Skeletal muscle cell (primary cell): ENCODE data around the gene B3GLCT.
"Not testable (repeated sequence)": the region's sequence is repeated elsewhere in the genome, so short reads cannot be mapped to it uniquely, and the experiment has no call there.

Source experiments
- DNase-seq: peaks from one replicate; pipeline ENCODE4 v3.0.0-alpha.2; 2010; ENCODE audit warnings: low read depth
- H3K4me3 ChIP-seq: 2 replicates; pipeline ENCODE4 v1.5.1; 2011; ENCODE audit warnings: low read depth, mild to moderate bottlenecking, control low read depth, low read length, moderate library complexity

Gene B3GLCT

GRCh38 chr13:31216916-31217315 is 17.1 kb downstream of the B3GLCT start:
- not testable (repeated sequence) for DNase-seq

DNA sequence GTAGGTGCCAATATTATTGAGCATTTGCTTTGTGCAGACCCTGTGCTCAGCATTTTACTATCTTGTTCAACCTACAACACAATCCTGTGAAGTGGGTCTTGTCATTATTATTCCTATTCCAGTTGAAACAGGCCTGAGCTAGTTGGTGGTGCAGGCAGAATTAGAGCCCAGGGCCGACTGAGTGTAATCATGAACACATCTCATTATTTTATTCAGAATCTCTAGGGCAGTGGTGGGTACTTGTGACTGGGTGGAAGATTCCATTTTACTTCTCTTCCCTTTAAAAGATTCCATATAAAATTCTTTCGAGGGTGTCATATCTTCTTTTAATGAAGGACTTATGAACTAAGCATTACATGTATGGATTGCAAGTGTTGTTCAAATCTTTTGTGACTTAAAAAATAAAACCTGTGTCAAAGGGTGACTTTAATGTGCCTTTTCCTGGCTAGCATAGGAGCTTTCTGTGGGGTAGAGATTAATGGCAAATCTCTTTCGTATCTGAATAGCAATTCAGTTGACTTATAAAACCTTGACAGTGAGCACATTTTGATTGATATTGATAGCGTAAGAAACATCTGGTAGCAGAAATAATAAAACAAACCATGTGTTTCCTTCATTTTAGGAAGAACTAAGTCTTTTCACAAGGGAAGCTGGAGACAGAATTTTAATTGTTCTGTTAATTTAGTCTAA is 20.3 kb downstream of the B3GLCT start:
- no peak for DNase-seq

More at GRCh38 chr13:31216916-31217315, 17.1 kb downstream of the B3GLCT start:
- H3K4me3 ChIP-seq = not testable (repeated sequence)

GRCh38 chr13:31221057-31221456 is 21.3 kb downstream of the B3GLCT start:
- no peak for DNase-seq
- no peak overlapping the region for H3K4me3 ChIP-seq

More for the DNA sequence above, 20.3 kb downstream of the B3GLCT start:
- no peak overlapping the region for H3K4me3 ChIP-seq

- no peak for DNase-seq
- no peak overlapping the region for H3K4me3 ChIP-seq
Observed at GRCh38 chr13:31223215-31223614, 23.4 kb downstream of the B3GLCT start.

GRCh38 chr13:31223640-31224039 is 23.9 kb downstream of the B3GLCT start:
- DNase-seq = no peak
- H3K4me3 ChIP-seq = no peak overlapping the region

GRCh38 chr13:31224174-31224669 is 24.4 kb downstream of the B3GLCT start:
- no peak overlapping the region for H3K4me3 ChIP-seq
- no peak for DNase-seq

DNA sequence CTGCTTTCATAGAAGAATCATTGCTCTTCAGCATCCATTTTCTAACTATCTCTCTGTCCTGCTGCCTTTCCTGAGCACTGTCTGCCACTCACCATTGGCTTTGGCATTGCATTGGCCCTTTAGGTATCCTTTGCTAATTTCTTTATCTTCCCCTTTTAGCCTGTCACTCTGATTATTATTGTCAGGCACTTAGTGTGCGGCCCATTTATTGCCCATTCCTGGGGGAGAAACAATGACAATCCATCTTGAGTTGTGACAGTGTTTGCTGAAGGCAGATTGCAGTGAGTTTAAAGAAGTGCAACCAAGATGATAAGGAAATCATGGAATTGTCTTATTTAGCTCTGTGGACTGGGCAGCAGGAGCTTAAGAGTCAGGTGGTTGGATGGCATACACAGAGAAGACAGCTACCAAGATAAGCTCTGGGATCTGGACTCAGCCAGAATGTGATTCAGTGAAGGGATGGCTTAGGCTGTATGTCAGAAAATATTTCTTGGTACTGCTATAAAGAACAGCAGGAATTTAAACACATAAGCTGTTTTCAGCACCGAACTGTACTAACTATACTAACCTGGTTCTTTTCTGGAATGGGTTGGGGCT is 25.3 kb downstream of the B3GLCT start:
- no peak overlapping the region for H3K4me3 ChIP-seq
- DNase-seq = no peak

DNA sequence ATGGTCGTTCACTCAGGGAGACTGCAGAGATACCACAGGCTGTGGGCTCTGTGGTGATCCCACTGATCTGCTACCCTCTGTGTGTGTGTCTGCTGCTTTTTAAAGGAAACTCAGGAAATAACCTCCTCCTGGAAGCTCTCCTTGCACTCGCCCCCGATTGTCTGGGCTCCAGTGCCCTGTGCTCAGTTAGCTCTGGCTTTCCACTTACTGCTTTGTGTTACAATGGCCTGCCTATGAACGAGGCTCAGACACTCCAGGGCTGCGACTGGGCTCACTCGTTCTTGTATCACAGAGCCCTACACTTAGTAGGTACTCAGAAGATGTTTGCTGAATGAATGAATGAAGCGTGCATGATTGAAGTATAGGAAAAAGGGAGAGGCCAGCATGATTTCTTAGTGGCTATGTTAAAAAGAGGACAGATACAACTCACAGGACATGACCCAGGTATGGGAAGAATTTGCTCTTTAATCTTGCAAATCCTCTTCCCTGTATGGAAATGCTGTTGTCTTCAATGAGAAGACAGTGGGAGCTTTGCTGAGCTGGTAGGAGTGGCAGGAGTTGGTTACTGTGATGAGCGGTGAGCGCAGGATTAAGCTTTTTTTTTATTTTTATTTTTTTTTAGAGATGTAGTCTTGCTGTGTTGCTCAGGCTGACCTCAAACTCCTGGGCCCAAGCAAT is 26.4 kb downstream of the B3GLCT start:
- DNase-seq = no peak
- no peak overlapping the region for H3K4me3 ChIP-seq

DNA sequence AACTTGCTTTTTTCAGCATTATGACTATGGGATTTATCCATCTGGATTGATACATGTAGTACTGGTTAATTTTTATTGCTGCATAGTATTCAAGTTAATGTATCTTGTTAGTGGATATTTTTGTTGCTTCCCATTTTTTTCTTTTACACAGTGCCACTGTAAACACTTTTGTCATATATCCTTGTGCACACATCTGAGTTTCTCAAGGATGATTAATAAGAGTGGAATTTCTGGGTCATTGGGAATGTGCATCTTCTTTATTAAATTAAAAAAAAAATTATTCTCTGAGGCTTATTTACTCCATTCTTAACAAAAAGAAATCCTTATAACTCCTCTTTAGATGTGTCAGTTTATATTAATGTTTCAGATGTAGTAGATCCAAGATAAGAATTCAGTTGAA is 27.3 kb downstream of the B3GLCT start:
- no peak for DNase-seq

DNA sequence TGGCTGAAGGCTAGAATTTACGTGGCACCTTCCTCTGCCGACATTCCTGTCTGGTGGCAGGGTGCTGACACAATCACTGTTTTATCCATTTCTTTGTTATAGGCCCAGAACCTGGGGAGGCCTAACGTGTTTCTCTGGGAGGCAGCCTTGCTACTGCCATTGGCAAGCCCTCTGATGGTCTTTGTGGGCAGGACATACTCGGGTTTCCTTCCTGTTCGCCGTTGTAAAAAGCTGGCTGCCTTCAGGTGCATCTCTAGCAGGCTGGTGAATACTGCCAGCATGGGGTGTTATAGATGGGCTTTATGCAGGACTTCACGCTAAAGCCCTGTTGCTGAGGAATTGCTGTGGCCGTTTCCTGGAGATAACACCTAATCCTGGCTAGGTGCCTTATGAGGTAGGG is 28.1 kb downstream of the B3GLCT start:
- no peak overlapping the region for H3K4me3 ChIP-seq
- DNase-seq = no peak

More for the DNA sequence above, 27.3 kb downstream of the B3GLCT start:
- no peak overlapping the region for H3K4me3 ChIP-seq

- DNase-seq = no peak
Observed at GRCh38 chr13:31234729-31235128, 35.0 kb downstream of the B3GLCT start.

GRCh38 chr13:31236211-31236786 is 36.5 kb downstream of the B3GLCT start:
- no peak overlapping the region for H3K4me3 ChIP-seq
- DNase-seq = no peak

More at GRCh38 chr13:31234729-31235128, 35.0 kb downstream of the B3GLCT start:
- H3K4me3 ChIP-seq = no peak overlapping the region

- peak; percentile 52 for DNase-seq
- no peak overlapping the region for H3K4me3 ChIP-seq
Observed at GRCh38 chr13:31240921-31241320, 41.1 kb downstream of the B3GLCT start.

- no peak for DNase-seq
Observed at GRCh38 chr13:31242367-31242766, 42.6 kb downstream of the B3GLCT start.

DNA sequence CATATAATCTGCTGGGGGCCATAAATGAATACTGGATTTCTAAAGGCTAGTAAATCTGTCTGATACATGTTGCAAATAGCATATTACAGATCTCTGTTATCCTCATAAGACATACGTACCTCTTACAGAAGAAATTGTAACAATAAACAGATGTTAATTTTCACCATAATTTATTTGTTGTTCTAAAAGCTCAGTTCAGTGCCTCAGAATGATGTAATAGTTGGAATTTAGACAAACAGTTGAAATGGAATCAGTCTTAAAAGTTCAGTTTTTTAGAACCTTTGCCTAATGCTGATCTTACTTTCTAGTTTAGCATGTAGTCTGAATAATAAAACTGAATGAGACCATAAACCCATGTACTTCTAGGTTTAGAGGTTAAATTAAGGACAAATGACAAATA is 43.1 kb downstream of the B3GLCT start:
- H3K4me3 ChIP-seq = no peak overlapping the region
- no peak for DNase-seq

More at GRCh38 chr13:31242367-31242766, 42.6 kb downstream of the B3GLCT start:
- no peak overlapping the region for H3K4me3 ChIP-seq

DNA sequence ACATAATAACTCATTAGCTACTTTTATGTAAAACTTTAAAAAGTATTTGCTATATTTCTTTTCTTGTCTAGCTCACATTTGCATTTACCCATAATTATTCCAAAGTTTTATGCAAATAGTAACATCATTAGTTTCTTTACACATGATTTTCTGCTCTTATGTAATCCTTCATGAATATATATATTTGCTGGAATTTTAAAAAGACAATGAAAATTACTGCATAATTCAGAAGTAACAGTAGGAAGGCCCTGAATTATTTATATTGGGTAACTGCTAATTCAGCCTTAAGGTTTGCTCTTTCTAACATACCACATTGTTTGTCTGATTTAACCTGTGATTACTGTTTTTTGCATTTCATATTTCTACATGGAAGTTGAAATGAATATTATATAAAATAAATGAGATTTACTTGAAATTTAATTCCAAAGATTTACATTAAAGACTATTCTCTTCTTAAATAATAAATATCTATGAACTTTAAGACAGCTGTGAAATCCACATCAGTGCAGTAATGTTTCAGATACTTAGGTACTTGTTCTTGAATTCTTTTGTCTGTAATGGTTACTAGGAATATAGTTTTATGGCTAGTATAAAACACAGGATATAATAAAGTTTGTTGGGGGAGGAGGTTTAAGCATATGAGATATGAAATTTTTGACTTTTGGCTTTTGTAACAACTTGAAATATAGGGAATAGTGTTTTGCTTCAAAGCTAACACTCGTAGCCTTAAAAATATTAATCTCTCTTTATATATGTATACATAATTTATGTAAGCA is 46.0 kb downstream of the B3GLCT start:
- DNase-seq = no peak
- no peak overlapping the region for H3K4me3 ChIP-seq

DNA sequence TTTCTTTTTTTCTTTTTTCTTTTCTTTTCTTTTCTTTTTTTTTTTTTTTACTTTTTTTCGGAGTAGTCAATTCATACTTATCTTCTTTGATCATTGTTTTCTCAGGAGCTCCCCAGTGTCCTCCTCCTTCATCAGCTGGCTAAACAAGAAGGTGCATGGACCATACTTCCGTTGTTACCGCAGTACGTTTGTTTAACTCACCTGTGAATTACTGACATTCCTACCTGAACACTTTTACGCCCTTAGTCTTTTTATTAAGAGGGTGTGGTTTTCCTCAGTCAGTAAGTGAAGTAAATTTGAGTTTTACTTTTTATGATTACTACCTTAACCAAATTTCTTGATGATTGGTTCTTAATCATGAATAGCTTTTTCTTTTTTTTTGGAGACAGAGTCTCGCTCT is 47.1 kb downstream of the B3GLCT start:
- no peak overlapping the region for H3K4me3 ChIP-seq
- DNase-seq = no peak

GRCh38 chr13:31248361-31248760 is 48.6 kb downstream of the B3GLCT start:
- no peak for DNase-seq
- no peak overlapping the region for H3K4me3 ChIP-seq

DNA sequence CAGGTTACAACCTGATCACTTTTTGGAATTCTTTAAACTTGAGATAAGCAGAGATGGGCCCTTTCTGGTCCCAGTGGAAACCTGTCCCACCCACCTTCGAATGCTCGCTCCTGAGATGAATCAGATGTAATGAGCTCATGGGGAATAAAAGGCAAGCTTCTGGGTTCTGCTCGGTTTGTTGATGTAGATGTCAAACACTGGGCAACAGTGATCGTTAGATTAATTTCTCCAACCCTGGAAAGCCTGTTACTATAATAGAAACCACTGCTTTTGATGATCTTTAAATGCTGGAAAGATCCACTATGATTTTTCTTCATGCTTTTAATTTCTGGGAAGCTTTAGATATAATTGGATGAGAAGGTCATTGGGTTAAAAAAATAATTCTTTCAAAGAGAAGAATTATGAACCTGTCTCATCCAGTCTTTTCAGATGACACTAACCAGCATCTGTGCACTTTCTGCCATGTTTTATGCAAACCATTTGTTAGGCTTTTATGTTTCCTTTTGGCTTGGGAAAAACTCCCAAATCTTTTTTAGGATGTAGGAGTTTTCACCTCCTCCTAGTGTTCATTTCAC is 49.3 kb downstream of the B3GLCT start:
- DNase-seq = no peak
- no peak overlapping the region for H3K4me3 ChIP-seq
